AG04450 (cell line): ENCODE data around the gene STK32C. TPM values are rescaled to one million over a fixed set of nuclear protein-coding genes. Genes with fewer than 3 reads are reported as not detected.

ENCODE experiments used
- CTCF ChIA-PET: fragments of 300-600, 350-600 bp; formaldehyde crosslinking; extraction: SDS; loops from one replicate; lab custom pipeline; 2022; ENCODE audit warnings: antibody characterized with exemption, inconsistent platforms; lab: Charles Lee
- POLR2A ChIA-PET: fragments of 350-600 bp; formaldehyde crosslinking; extraction: SDS; loops from one replicate; lab custom pipeline; 2021; ENCODE audit warnings: antibody characterized with exemption, inconsistent platforms; lab: Yijun Ruan, JAX
- DNase-seq: peaks from one replicate; pipeline ENCODE4 v3.0.0-alpha.2; 2011; ENCODE audit warnings: low read depth, low spot score
- H3K27ac ChIP-seq: one replicate; pipeline ENCODE4 v1.5.1; 2012; ENCODE audit warnings: low read depth, low read length, control low read depth
- H3K27me3 ChIP-seq: one replicate; pipeline ENCODE4 v1.6.0; 2012; ENCODE audit warnings: low read length; ENCODE audit not compliant: control insufficient read depth, insufficient read depth
- H3K4me3 ChIP-seq: 2 replicates; pipeline ENCODE4 v1.5.1; 2011; ENCODE audit warnings: mild to moderate bottlenecking, low read depth, low read length, control low read depth
- H3K9me3 ChIP-seq: 2 replicates; pipeline ENCODE4 v1.5.1; 2012; ENCODE audit warnings: low read length; ENCODE audit not compliant: control insufficient read depth, insufficient read depth
- CTCF ChIP-seq: IDR thresholded peaks from 2 replicates; pipeline ENCODE4 v1.5.1; 2011; ENCODE audit warnings: low read depth, low read length, control low read depth, inconsistent platforms
- polyA plus RNA-seq: library from polyadenylated mRNA; depleted of rRNA; stranded (reverse); fragments of >200 nt; gene quantifications from 2 replicates; pipeline ENCODE4 v1.2.3, GENCODE V29; 2011

Gene STK32C
- polyA plus RNA-seq, 1 experiment: 5.3 TPM

GRCh38 chr10:132208462-132209050 is 99.2 kb downstream of the STK32C start:
- no peak overlapping the region for H3K4me3 ChIP-seq
- peaks cover 3% of the 10 kb centered on the region; the same call in 1 of the 2 replicates for H3K9me3 ChIP-seq
- POLR2A ChIA-PET: no interaction called here
- no peak overlapping the region for H3K27ac ChIP-seq
- H3K27me3 ChIP-seq: peaks cover 2% of the 10 kb centered on the region
- TF ChIP-seq CTCF: no peak
- CTCF ChIA-PET: interaction anchor here (0.7 kb wide), 1 partner anchor 1151 kb away, joined by 3 read pairs; no protein-coding TSS in a partner anchor
- no peak for DNase-seq

GRCh38 chr10:132207536-132208461 is 100.0 kb downstream of the STK32C start:
- ChIA-PET POLR2A (no interaction called here), CTCF (no interaction called here)
- peaks cover 2% of the 10 kb centered on the region for H3K27me3 ChIP-seq
- TF ChIP-seq CTCF: no peak
- no peak overlapping the region for H3K27ac ChIP-seq
- no peak overlapping the region for H3K4me3 ChIP-seq
- no peak for DNase-seq
- H3K9me3 ChIP-seq: peaks cover 1% of the 10 kb centered on the region; the same call in 1 of the 2 replicates

- ChIA-PET POLR2A (no interaction called here), CTCF (no interaction called here)
- H3K27ac ChIP-seq: no peak overlapping the region
- H3K27me3 ChIP-seq: no peaks in the 10 kb centered on the region
- no peak overlapping the region for H3K4me3 ChIP-seq
- TF ChIP-seq CTCF: no peak
- DNase-seq: no peak
- no peaks in the 10 kb centered on the region; the same call in 1 of the 2 replicates for H3K9me3 ChIP-seq
Measured at GRCh38 chr10:132206806-132207535, 100.8 kb downstream of the STK32C start.

GRCh38 chr10:132206377-132206745 is 101.4 kb downstream of the STK32C start:
- POLR2A ChIA-PET: no interaction called here

More at GRCh38 chr10:132206377-132206745, 101.4 kb downstream of the STK32C start:
- no peaks in the 10 kb centered on the region; the same call in 1 of the 2 replicates for H3K9me3 ChIP-seq
- H3K4me3 ChIP-seq: no peak overlapping the region
- no peak for TF ChIP-seq CTCF
- H3K27me3 ChIP-seq: no peaks in the 10 kb centered on the region
- DNase-seq: no peak
- no peak overlapping the region for H3K27ac ChIP-seq
- CTCF ChIA-PET: no interaction called here
